PC-3 (cell line): ENCODE measurements around the gene MAGT1. TPM values are rescaled to one million over a fixed set of nuclear protein-coding genes. Genes with fewer than 3 reads are reported as not detected.

ENCODE experiments used
- ATAC-seq: fragments of 200-7000 bp; cut with Tn5 transposase; 2 replicates; pipeline ENCODE4 v1.9.1; 2020; ENCODE audit warnings: mild to moderate bottlenecking, moderate library complexity
- BruUV-seq: library from RNA; stranded (reverse); fragments of 400-500 nt; replicated peaks from 2 replicates; lab custom pipeline; 2021; lab: Mats Ljungman, UMichigan
- CTCF ChIA-PET: fragments of 300-600 bp; sonication (Branson Sonifier 250); formaldehyde crosslinking; loops from one replicate; lab custom pipeline; 2022; ENCODE audit warnings: antibody characterized with exemption; lab: Charles Lee
- POLR2A ChIA-PET: fragments of 300-600 bp; sonication (Branson Sonifier 250); formaldehyde crosslinking; loops from one replicate; lab custom pipeline; 2022; ENCODE audit warnings: antibody characterized with exemption; ENCODE audit not compliant: unreplicated experiment; lab: Charles Lee
- DNase-seq: peaks from one replicate; pipeline ENCODE4 v3.0.0-alpha.2; 2015
- H2AFZ ChIP-seq: fragments of 300-600 bp; sonication (generic); 2 replicates; pipeline ENCODE4 v1.6.0; 2016; ENCODE audit warnings: antibody characterized with exemption, low read length
- H3F3A ChIP-seq: fragments of 300-600 bp; sonication (generic); one replicate; pipeline ENCODE4 v1.6.0; 2017; ENCODE audit warnings: antibody characterized with exemption, low read length, control low read depth, mild to moderate bottlenecking; ENCODE audit not compliant: unreplicated experiment
- H3K27ac ChIP-seq: fragments of 300-600 bp; sonication (generic); 2 replicates; pipeline ENCODE4 v1.5.1; 2016; ENCODE audit warnings: mild to moderate bottlenecking, low read length
- H3K27me3 ChIP-seq: fragments of 300-600 bp; sonication (generic); 2 replicates; pipeline ENCODE4 v1.6.1; 2016; ENCODE audit warnings: low read length, mixed read lengths
- H3K36me3 ChIP-seq: fragments of 300-600 bp; sonication (generic); 2 replicates; pipeline ENCODE4 v1.6.1; 2016; ENCODE audit warnings: low read depth, mixed run types, low read length, mixed read lengths
- H3K4me1 ChIP-seq: fragments of 300-600 bp; sonication (generic); 2 replicates; pipeline ENCODE4 v1.5.1; 2016; ENCODE audit warnings: low read length; ENCODE audit not compliant: insufficient read depth
- H3K4me2 ChIP-seq: fragments of 300-600 bp; sonication (generic); 2 replicates; pipeline ENCODE4 v1.6.0; 2016; ENCODE audit warnings: low read length
- H3K4me3 ChIP-seq: fragments of 300-600 bp; sonication (generic); 2 replicates; pipeline ENCODE4 v1.5.1; 2016; ENCODE audit warnings: mild to moderate bottlenecking, low read length, mixed read lengths
- H3K79me2 ChIP-seq: fragments of 300-600 bp; sonication (generic); 2 replicates; pipeline ENCODE4 v1.6.1; 2017; ENCODE audit warnings: low read length, mixed read lengths
- H3K9ac ChIP-seq: fragments of 300-600 bp; sonication (generic); 2 replicates; pipeline ENCODE4 v1.6.0; 2016; ENCODE audit warnings: mild to moderate bottlenecking, low read length
- H3K9me2 ChIP-seq: fragments of 300-600 bp; sonication (generic); replicated peaks from 2 replicates; pipeline ENCODE4 v1.6.1; 2016; ENCODE audit warnings: mixed run types, low read length, mixed read lengths
- H3K9me3 ChIP-seq: fragments of 300-600 bp; sonication (generic); 2 replicates; pipeline ENCODE4 v1.6.1; 2016; ENCODE audit warnings: low read length, mixed read lengths
- H4K20me1 ChIP-seq: fragments of 300-600 bp; sonication (generic); 2 replicates; pipeline ENCODE4 v1.6.1; 2016; ENCODE audit warnings: low read length, mixed read lengths
- EZH2 ChIP-seq: fragments of 300-600 bp; sonication (generic); IDR thresholded peaks from one replicate; pipeline ENCODE4 v1.6.1; 2017; ENCODE audit warnings: antibody characterized with exemption, mild to moderate bottlenecking, low read length; ENCODE audit not compliant: unreplicated experiment
- EZH2phosphoT487 ChIP-seq: fragments of 300-600 bp; sonication (generic); IDR thresholded peaks from 2 replicates; pipeline ENCODE4 v1.6.1; 2018; ENCODE audit warnings: mild to moderate bottlenecking, antibody characterized with exemption, low read length, borderline replicate concordance
- intact Hi-C: fragments of 100-400 bp; cut with micrococcal nuclease; formaldehyde crosslinking; loops from 2 replicates; pipeline ENCODE4 v1.9.0; 2023
- total RNA-seq: library from RNA; depleted of rRNA; stranded (reverse); fragments of >200 nt; gene quantifications from 2 replicates; pipeline ENCODE4 v1.2.3, GENCODE V29; 2014
- TF ChIP-seq, protein P1 (sequence below): fragments of 300-600 bp; sonication (generic); conservative IDR thresholded peaks from 2 replicates; pipeline ENCODE4 v1.5.1; 2017; ENCODE audit warnings: antibody characterized with exemption, low read depth, mild to moderate bottlenecking, low read length

MAGT1 gene
- total RNA-seq, 1 experiment from 2014 or later, result 119 TPM

DNA sequence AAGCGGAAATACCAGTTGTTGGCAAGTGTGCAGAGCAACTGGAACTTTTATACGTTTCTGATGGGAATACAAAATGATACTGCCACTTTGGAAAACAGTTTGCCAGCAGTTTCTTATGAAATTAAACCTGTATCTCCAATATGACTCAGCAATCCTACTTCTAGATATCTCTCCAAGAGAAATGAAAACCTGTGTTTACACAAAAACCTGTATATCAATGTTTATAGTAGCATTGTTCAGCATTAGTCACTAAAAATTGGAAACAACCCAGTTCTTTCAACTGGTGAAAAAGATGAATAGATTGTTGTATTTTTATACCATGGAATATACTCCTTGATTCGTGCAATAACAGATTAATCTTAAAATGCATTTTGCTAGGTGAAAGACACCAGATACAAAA lies 42.1 kb upstream of the MAGT1 start:
- Histone ChIP-seq H3K79me2 (no peaks in the 10 kb centered on the region), H3K27me3 (no peaks in the 10 kb centered on the region), H3K27ac (peak overlapping the region; percentile 72), H4K20me1 (no peaks in the 10 kb centered on the region), H3K4me3 (peak overlapping the region; percentile 27; the same call in 1 of the 2 replicates), H3K9ac (no peak overlapping the region), H3K36me3 (no peaks in the 10 kb centered on the region), H3K4me2 (peak overlapping the region; percentile 68), H3K4me1 (peaks cover 22% of the 10 kb centered on the region), H3K9me2 (no peaks in the 10 kb centered on the region), H2AFZ (no peak overlapping the region), H3F3A (peaks cover 6% of the 10 kb centered on the region), H3K9me3 (no peaks in the 10 kb centered on the region)
- DNase-seq (peak; percentile 92), ATAC-seq (peak; percentile 94)
- CTCF ChIA-PET, result no interaction called here
- intact Hi-C loops, result loop anchor here (2.0 kb wide), 2 partner anchors 16 to 26 kb away; partner anchors contain the start of gene ATP7A
- TF ChIP-seq EZH2 (no peak), EZH2phosphoT487 (no peak)
- TF ChIP-seq, protein P1, sequence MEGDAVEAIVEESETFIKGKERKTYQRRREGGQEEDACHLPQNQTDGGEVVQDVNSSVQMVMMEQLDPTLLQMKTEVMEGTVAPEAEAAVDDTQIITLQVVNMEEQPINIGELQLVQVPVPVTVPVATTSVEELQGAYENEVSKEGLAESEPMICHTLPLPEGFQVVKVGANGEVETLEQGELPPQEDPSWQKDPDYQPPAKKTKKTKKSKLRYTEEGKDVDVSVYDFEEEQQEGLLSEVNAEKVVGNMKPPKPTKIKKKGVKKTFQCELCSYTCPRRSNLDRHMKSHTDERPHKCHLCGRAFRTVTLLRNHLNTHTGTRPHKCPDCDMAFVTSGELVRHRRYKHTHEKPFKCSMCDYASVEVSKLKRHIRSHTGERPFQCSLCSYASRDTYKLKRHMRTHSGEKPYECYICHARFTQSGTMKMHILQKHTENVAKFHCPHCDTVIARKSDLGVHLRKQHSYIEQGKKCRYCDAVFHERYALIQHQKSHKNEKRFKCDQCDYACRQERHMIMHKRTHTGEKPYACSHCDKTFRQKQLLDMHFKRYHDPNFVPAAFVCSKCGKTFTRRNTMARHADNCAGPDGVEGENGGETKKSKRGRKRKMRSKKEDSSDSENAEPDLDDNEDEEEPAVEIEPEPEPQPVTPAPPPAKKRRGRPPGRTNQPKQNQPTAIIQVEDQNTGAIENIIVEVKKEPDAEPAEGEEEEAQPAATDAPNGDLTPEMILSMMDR, result no peak
- POLR2A ChIA-PET, result no interaction called here
- BruUV-seq, result no TSS peak

DNA sequence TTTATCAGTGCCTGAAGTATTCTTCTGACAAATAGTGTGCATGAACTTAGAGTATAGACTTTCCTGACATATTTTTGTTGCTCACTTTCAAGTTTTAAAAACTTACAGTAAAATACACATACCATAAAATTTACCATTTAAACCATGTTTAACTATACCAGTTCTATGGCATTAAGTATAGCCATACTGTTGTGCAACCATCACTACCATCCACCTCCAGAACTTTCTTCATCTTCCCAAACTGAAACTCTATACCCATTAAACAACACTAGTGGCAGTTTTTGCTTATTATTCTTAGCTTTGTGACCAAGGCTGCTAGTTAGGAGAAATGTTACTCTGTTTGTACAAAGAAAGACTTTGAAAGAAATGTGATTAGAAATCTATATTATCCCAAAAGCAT lies 41.1 kb upstream of the MAGT1 start:
- no peak for DNase-seq
- POLR2A ChIA-PET, result no interaction called here
- no peaks in the 10 kb centered on the region for H3K79me2 ChIP-seq
- no peaks in the 10 kb centered on the region for H3K9me2 ChIP-seq
- intact Hi-C loops, result loop anchor here (2.0 kb wide), 2 partner anchors 17 to 25 kb away; partner anchors contain the start of gene ATP7A
- no peaks in the 10 kb centered on the region for H3K9me3 ChIP-seq
- no peak for ATAC-seq
- no peak overlapping the region for H3K9ac ChIP-seq
- no peaks in the 10 kb centered on the region for H4K20me1 ChIP-seq
- H3K36me3 ChIP-seq, result no peaks in the 10 kb centered on the region
- peaks cover 22% of the 10 kb centered on the region for H3K4me1 ChIP-seq
- H3K4me3 ChIP-seq, result no peak overlapping the region
- H3K4me2 ChIP-seq, result peak overlapping the region; percentile 68
- H3K27me3 ChIP-seq, result no peaks in the 10 kb centered on the region
- no TSS peak for BruUV-seq
- CTCF ChIA-PET, result no interaction called here
- TF ChIP-seq EZH2, result no peak
- TF ChIP-seq EZH2phosphoT487, result no peak
- TF ChIP-seq, protein P1, result no peak
- H3F3A ChIP-seq, result peaks cover 6% of the 10 kb centered on the region
- H2AFZ ChIP-seq, result no peak overlapping the region
- peak overlapping the region; percentile 72 for H3K27ac ChIP-seq

DNA sequence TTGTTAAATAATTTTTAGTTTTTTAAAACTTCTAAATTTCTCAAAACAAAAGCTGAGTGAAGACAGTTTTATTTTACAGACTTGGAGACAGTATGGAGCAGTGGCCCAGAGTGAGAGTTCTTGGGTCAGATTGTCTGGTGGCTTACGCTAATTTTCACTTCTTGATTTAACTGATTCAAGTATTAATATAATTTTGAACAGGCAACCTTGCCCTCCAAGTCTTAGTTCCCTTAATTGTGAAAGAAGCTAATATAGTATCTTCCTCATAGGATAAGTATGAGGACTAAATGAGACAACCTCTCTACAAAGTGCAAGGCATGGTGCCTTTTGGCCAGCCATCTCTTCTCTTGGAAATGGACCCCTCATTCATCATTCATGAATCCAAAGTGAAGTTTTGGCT lies 40.7 kb upstream of the MAGT1 start:
- H3K27me3 ChIP-seq, result no peaks in the 10 kb centered on the region
- no peak overlapping the region for H2AFZ ChIP-seq
- no peak overlapping the region for H3K4me3 ChIP-seq
- H3K79me2 ChIP-seq, result no peaks in the 10 kb centered on the region
- ChIA-PET POLR2A (no interaction called here), CTCF (no interaction called here)
- no peaks in the 10 kb centered on the region for H4K20me1 ChIP-seq
- TF ChIP-seq EZH2 (no peak), EZH2phosphoT487 (no peak)
- TF ChIP-seq, protein P1, result no peak
- BruUV-seq, result no TSS peak
- no peaks in the 10 kb centered on the region for H3K36me3 ChIP-seq
- H3F3A ChIP-seq, result peaks cover 6% of the 10 kb centered on the region
- H3K9me3 ChIP-seq, result no peaks in the 10 kb centered on the region
- DNase-seq (no peak), ATAC-seq (no peak)
- H3K4me1 ChIP-seq, result peaks cover 22% of the 10 kb centered on the region
- H3K9ac ChIP-seq, result no peak overlapping the region
- no peaks in the 10 kb centered on the region for H3K9me2 ChIP-seq
- intact Hi-C loops, result loop anchor here (2.0 kb wide), 2 partner anchors 17 to 25 kb away; partner anchors contain the start of gene ATP7A
- H3K27ac ChIP-seq, result no peak overlapping the region
- H3K4me2 ChIP-seq, result no peak overlapping the region
